OCI-LY1 (cell line): ENCODE measurements around the gene ECD.

Experiments
- H2AFZ ChIP-seq: fragments of 200-600 bp; sonication (generic), shearing (Covaris generic); 2 replicates; pipeline ENCODE4 v1.6.0; 2014; ENCODE audit warnings: antibody characterized with exemption, mild to moderate bottlenecking, low read length
- H3F3A ChIP-seq: fragments of 200-600 bp; sonication (generic), shearing (Covaris generic); 2 replicates; pipeline ENCODE4 v1.6.0; 2014; ENCODE audit warnings: mild to moderate bottlenecking, antibody characterized with exemption, low read length, moderate library complexity; ENCODE audit not compliant: insufficient read depth
- H3K27ac ChIP-seq: fragments of 200-600 bp; sonication (generic); 2 replicates; pipeline ENCODE4 v1.5.1; 2014; ENCODE audit warnings: low read length, mixed run types, mild to moderate bottlenecking, low read depth; ENCODE audit not compliant: poor library complexity, severe bottlenecking
- H3K27me3 ChIP-seq: fragments of 200-600 bp; sonication (generic); 2 replicates; pipeline ENCODE4 v1.6.0; 2014; ENCODE audit warnings: antibody characterized with exemption, mild to moderate bottlenecking, low read length, moderate library complexity; ENCODE audit not compliant: insufficient read depth
- H3K36me3 ChIP-seq: fragments of 200-600 bp; sonication (generic); 2 replicates; pipeline ENCODE4 v1.6.1; 2014; ENCODE audit warnings: mild to moderate bottlenecking, antibody characterized with exemption, low read length, moderate library complexity, mixed read lengths; ENCODE audit not compliant: insufficient read depth
- H3K4me1 ChIP-seq: fragments of 200-600 bp; sonication (generic); 2 replicates; pipeline ENCODE4 v1.5.1; 2014; ENCODE audit warnings: mild to moderate bottlenecking, low read length, moderate library complexity; ENCODE audit not compliant: insufficient read depth, severe bottlenecking
- H3K4me2 ChIP-seq: fragments of 200-600 bp; sonication (generic), shearing (Covaris generic); 2 replicates; pipeline ENCODE4 v1.6.1; 2014; ENCODE audit warnings: low read length
- H3K4me3 ChIP-seq: fragments of 200-600 bp; sonication (generic); 2 replicates; pipeline ENCODE4 v1.5.1; 2014; ENCODE audit warnings: low read length, low read depth, mild to moderate bottlenecking, mixed read lengths; ENCODE audit not compliant: poor library complexity, severe bottlenecking
- H3K79me2 ChIP-seq: fragments of 200-600 bp; shearing (Covaris generic); 2 replicates; pipeline ENCODE4 v1.6.1; 2016; ENCODE audit warnings: mixed run types, low read length, mixed read lengths; ENCODE audit not compliant: insufficient read depth
- H3K9ac ChIP-seq: fragments of 200-600 bp; sonication (generic), shearing (Covaris generic); 2 replicates; pipeline ENCODE4 v1.6.1; 2014; ENCODE audit warnings: mild to moderate bottlenecking, low read length, mixed read lengths
- H3K9me2 ChIP-seq: fragments of 200-600 bp; sonication (generic), shearing (Covaris generic); 2 replicates; pipeline ENCODE4 v1.6.1; 2014; ENCODE audit warnings: low read depth, mild to moderate bottlenecking, low read length, mixed read lengths
- H3K9me3 ChIP-seq: fragments of 200-600 bp; shearing (Covaris generic); 2 replicates; pipeline ENCODE4 v1.6.1; 2014; ENCODE audit warnings: low read length, mixed read lengths
- H4K20me1 ChIP-seq: fragments of 200-600 bp; sonication (generic), shearing (Covaris generic); 2 replicates; pipeline ENCODE4 v1.6.0; 2016; ENCODE audit warnings: mild to moderate bottlenecking, low read length; ENCODE audit not compliant: insufficient read depth
- CTCF ChIP-seq: fragments of 200-600 bp; sonication (generic), shearing (Covaris generic); IDR thresholded peaks from 2 replicates; pipeline ENCODE4 v1.5.1; 2017; ENCODE audit warnings: mild to moderate bottlenecking, antibody characterized with exemption, low read length, moderate library complexity, mixed read lengths
- EZH2 ChIP-seq: fragments of 200-600 bp; sonication (generic), shearing (Covaris generic); IDR thresholded peaks from 2 replicates; pipeline ENCODE4 v1.8.0; 2017; ENCODE audit warnings: borderline replicate concordance, mixed run types, mild to moderate bottlenecking, antibody characterized with exemption, low read length, moderate library complexity, mixed read lengths

ECD gene

GRCh38 chr10:73106301-73106700 is 61.5 kb downstream of the ECD start:
- H2AFZ ChIP-seq, result no peak overlapping the region
- TF ChIP-seq CTCF, result no peak
- no peak for TF ChIP-seq EZH2
- H3K36me3 ChIP-seq, result no peaks in the 10 kb centered on the region; the same call in 1 of the 2 replicates
- H3K4me1 ChIP-seq, result peaks cover 8% of the 10 kb centered on the region
- 0 out of 2 replicates have a peak, but pooled peaks cover 2% of the 10 kb centered on the region for H3K9me3 ChIP-seq
- H3K79me2 ChIP-seq, result no peaks in the 10 kb centered on the region
- H3K4me3 ChIP-seq, result no peak overlapping the region
- H3K4me2 ChIP-seq, result no peak overlapping the region
- H3K9ac ChIP-seq, result no peak overlapping the region
- H3K27me3 ChIP-seq, result no peaks in the 10 kb centered on the region
- no peaks in the 10 kb centered on the region for H3F3A ChIP-seq
- H4K20me1 ChIP-seq, result no peaks in the 10 kb centered on the region
- no peak overlapping the region for H3K27ac ChIP-seq
- no peaks in the 10 kb centered on the region for H3K9me2 ChIP-seq

- Histone ChIP-seq H4K20me1 (no peaks in the 10 kb centered on the region), H3K9me3 (no peaks in the 10 kb centered on the region), H3K9me2 (no peaks in the 10 kb centered on the region), H3K27me3 (no peaks in the 10 kb centered on the region), H3K4me2 (no peak overlapping the region), H3F3A (no peaks in the 10 kb centered on the region; the same call in 1 of the 2 replicates), H3K79me2 (peaks cover 17% of the 10 kb centered on the region), H3K36me3 (no peaks in the 10 kb centered on the region), H3K9ac (no peak overlapping the region), H3K4me1 (peaks cover 24% of the 10 kb centered on the region), H3K4me3 (no peak overlapping the region), H3K27ac (peak overlapping the region; percentile 4), H2AFZ (no peak overlapping the region)
- no peak for TF ChIP-seq EZH2
- no peak for TF ChIP-seq CTCF
Measured at GRCh38 chr10:73099141-73099540, 68.7 kb downstream of the ECD start.

- Histone ChIP-seq H3K9me3 (no peaks in the 10 kb centered on the region), H3K27ac (peak overlapping the region; percentile 90), H3K27me3 (no peaks in the 10 kb centered on the region), H3K36me3 (no peaks in the 10 kb centered on the region), H2AFZ (peak overlapping the region; percentile 76; the same call in 1 of the 2 replicates), H3K79me2 (peaks cover 30% of the 10 kb centered on the region), H4K20me1 (no peaks in the 10 kb centered on the region), H3K4me1 (peaks cover 27% of the 10 kb centered on the region), H3F3A (no peaks in the 10 kb centered on the region; the same call in 1 of the 2 replicates), H3K9ac (peak overlapping the region; percentile 63), H3K4me2 (peak overlapping the region; percentile 77), H3K4me3 (peak overlapping the region; percentile 79), H3K9me2 (no peaks in the 10 kb centered on the region)
- TF ChIP-seq CTCF (no peak), EZH2 (no peak)
Measured at GRCh38 chr10:73097305-73097670, 70.5 kb downstream of the ECD start.
